RWPE2 (cell line): ENCODE data around the gene RETREG1.
"Not testable (repeated sequence)": the region's sequence is repeated elsewhere in the genome, so short reads cannot be mapped to it uniquely, and the experiment has no call there.

Experiments
- ATAC-seq: fragments of 200-7000 bp; cut with Tn5 transposase; 3 replicates; pipeline ENCODE4 v1.9.1; 2021; ENCODE audit warnings: low read depth
- DNase-seq: peaks from one replicate; pipeline ENCODE4 v3.0.0-alpha.2; 2020; ENCODE audit warnings: low spot score
- H3K27ac ChIP-seq: fragments of 450-650 bp; 2 replicates; pipeline ENCODE4 v1.5.1; 2017; ENCODE audit warnings: mild to moderate bottlenecking; ENCODE audit not compliant: poor library complexity, severe bottlenecking
- H3K27me3 ChIP-seq: fragments of 250-450 bp; sonication (Bioruptor Pico); 2 replicates; pipeline ENCODE4 v1.5.1; 2021; ENCODE audit warnings: mild to moderate bottlenecking, moderate library complexity; ENCODE audit not compliant: insufficient read depth, poor library complexity, severe bottlenecking
- H3K36me3 ChIP-seq: fragments of 250-450 bp; sonication (Bioruptor Pico); 2 replicates; pipeline ENCODE4 v1.5.1; 2020; ENCODE audit warnings: low read depth, mild to moderate bottlenecking, moderate library complexity
- H3K4me1 ChIP-seq: fragments of 250-450 bp; sonication (Bioruptor Pico); 2 replicates; pipeline ENCODE4 v1.5.1; 2021; ENCODE audit warnings: mild to moderate bottlenecking, moderate library complexity; ENCODE audit not compliant: insufficient read depth, poor library complexity, severe bottlenecking
- H3K4me3 ChIP-seq: fragments of 250-450 bp; sonication (Bioruptor Pico); 2 replicates; pipeline ENCODE4 v1.5.1; 2021; ENCODE audit warnings: mild to moderate bottlenecking, moderate library complexity; ENCODE audit not compliant: severe bottlenecking
- H3K9me3 ChIP-seq: fragments of 250-450 bp; sonication (Bioruptor Pico); 2 replicates; pipeline ENCODE4 v1.5.1; 2021; ENCODE audit warnings: mild to moderate bottlenecking, moderate library complexity; ENCODE audit not compliant: severe bottlenecking
- TF ChIP-seq, protein P1 (sequence below): fragments of 450-650 bp; IDR thresholded peaks from one replicate; pipeline ENCODE4 v1.5.1; 2017; ENCODE audit warnings: mild to moderate bottlenecking, moderate library complexity; ENCODE audit not compliant: poor library complexity, severe bottlenecking

The RETREG1 gene

GRCh38 chr5:16654647-16655334 is 38.0 kb upstream of the RETREG1 start:
- TF ChIP-seq, protein P1, sequence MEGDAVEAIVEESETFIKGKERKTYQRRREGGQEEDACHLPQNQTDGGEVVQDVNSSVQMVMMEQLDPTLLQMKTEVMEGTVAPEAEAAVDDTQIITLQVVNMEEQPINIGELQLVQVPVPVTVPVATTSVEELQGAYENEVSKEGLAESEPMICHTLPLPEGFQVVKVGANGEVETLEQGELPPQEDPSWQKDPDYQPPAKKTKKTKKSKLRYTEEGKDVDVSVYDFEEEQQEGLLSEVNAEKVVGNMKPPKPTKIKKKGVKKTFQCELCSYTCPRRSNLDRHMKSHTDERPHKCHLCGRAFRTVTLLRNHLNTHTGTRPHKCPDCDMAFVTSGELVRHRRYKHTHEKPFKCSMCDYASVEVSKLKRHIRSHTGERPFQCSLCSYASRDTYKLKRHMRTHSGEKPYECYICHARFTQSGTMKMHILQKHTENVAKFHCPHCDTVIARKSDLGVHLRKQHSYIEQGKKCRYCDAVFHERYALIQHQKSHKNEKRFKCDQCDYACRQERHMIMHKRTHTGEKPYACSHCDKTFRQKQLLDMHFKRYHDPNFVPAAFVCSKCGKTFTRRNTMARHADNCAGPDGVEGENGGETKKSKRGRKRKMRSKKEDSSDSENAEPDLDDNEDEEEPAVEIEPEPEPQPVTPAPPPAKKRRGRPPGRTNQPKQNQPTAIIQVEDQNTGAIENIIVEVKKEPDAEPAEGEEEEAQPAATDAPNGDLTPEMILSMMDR, result no peak
- no peaks in the 10 kb centered on the region for H3K36me3 ChIP-seq
- DNase-seq, result no peak
- no peaks in the 10 kb centered on the region for H3K4me1 ChIP-seq
- no peaks in the 10 kb centered on the region for H3K27me3 ChIP-seq
- H3K9me3 ChIP-seq, result no peaks in the 10 kb centered on the region
- no peak overlapping the region for H3K4me3 ChIP-seq
- no peak overlapping the region for H3K27ac ChIP-seq
- ATAC-seq, result no peak

DNA sequence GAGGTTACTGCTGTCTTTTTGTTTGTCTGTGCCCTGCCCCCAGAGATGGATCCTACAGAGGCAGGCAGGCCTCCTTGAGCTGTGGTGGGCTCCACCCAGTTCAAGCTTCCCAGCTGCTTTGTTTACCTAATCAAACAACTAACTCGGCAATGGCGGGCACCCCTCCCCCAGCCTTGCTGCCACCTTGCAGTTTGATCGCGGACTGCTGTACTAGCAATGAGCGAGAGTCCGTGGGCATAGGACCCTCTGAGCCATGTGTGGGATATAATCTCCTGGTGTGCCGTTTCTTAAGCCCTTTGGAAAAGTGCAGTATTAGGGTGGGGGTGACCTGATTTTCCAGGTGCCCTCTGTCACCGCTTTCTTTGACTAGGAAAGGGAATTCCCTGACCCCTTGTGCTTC is 31.9 kb upstream of the RETREG1 start:
- H3K36me3 ChIP-seq, H3K27me3 ChIP-seq, ATAC-seq, H3K9me3 ChIP-seq, H3K4me1 ChIP-seq, DNase-seq, H3K4me3 ChIP-seq, H3K27ac ChIP-seq: not testable (repeated sequence)

DNA sequence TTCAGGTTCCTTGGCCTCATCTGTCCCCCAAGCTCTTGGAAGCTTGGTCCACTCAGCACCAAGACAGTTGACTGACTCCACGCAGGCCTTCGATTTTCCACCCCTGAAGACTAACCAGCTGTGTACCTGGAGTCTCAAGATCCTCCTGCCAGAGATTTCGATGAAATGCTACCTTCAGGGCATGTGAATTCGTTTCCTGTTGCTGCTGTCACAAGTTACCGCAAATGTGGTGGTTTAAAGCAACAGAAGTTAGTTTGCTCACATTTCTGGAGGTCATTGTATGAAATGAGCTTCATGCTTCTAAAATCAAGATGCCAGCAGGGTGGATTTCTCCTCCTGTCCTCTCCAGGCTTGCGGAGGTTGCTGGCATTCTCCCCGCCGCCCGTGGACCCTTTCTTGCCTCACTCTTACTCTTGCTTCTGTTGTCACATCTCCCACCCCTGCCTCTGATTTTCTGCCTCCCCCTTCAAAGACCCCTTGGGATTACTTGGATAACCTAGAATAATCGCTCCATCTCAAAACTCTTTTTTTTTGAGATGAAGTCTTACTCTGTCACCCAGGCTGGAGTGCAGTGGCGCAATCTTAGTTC is 27.6 kb upstream of the RETREG1 start:
- H3K4me3 ChIP-seq, result no peak overlapping the region
- H3K27me3 ChIP-seq, result no peaks in the 10 kb centered on the region
- no peaks in the 10 kb centered on the region for H3K4me1 ChIP-seq
- DNase-seq (no peak), ATAC-seq (no peak)
- TF ChIP-seq, protein P1, result no peak
- H3K27ac ChIP-seq, result no peak overlapping the region
- no peaks in the 10 kb centered on the region for H3K9me3 ChIP-seq
- no peaks in the 10 kb centered on the region for H3K36me3 ChIP-seq

GRCh38 chr5:16642867-16643266 is 26.1 kb upstream of the RETREG1 start:
- no peaks in the 10 kb centered on the region for H3K27me3 ChIP-seq
- TF ChIP-seq, protein P1, result no peak
- no peak overlapping the region for H3K27ac ChIP-seq
- no peak for DNase-seq
- H3K9me3 ChIP-seq, result no peaks in the 10 kb centered on the region
- ATAC-seq, result no peak
- H3K36me3 ChIP-seq, result no peaks in the 10 kb centered on the region
- no peaks in the 10 kb centered on the region for H3K4me1 ChIP-seq
- H3K4me3 ChIP-seq, result no peak overlapping the region

DNA sequence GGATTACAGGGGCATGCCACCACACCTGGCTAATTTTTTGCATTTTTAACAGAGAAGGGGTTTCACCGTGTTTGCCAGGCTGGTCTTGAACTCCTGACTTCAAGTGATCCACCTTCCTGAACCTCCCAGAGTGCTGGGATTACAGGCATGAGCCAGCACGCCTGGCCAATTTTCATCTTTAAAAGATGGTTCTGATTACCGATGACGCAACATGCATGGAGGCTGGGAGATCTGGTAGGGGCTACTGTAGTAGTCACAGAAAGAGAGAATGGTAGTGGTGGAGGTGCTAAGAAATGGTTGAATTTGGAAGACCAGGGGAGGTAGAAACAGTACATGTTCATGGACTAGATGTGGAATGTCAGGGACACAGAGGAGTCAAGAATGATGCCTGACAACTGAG is 22.4 kb upstream of the RETREG1 start:
- TF ChIP-seq, protein P1, result no peak
- Histone ChIP-seq H3K4me3 (no peak overlapping the region), H3K9me3 (no peaks in the 10 kb centered on the region), H3K27ac (no peak overlapping the region), H3K27me3 (no peaks in the 10 kb centered on the region), H3K36me3 (no peaks in the 10 kb centered on the region), H3K4me1 (no peaks in the 10 kb centered on the region)
- DNase-seq (no peak), ATAC-seq (no peak)
